Measurements from ENCODE around the gene F7.

GRCh38 chr13:113064534-113065405, 40.8 kb upstream of the F7 start:
- no peak for TF ChIP-seq POLR2A (IDR thresholded peaks at IDR 0.05)
- no peak for TF ChIP-seq CTCF (IDR thresholded peaks at IDR 0.05)

Measured in thyroid gland (tissue), 4 donors.